GM04504 (cell line): ENCODE results near the gene CIPC.

Source experiments
- DNase-seq: peaks from one replicate; pipeline ENCODE4 v3.0.0-alpha.2; 2012; ENCODE audit warnings: low read depth

The CIPC gene

GRCh38 chr14:77102154-77102553 lies 4.1 kb downstream of the CIPC start:
- DNase-seq, result no peak

GRCh38 chr14:77103475-77103874 lies 5.4 kb downstream of the CIPC start:
- no peak for DNase-seq

- no peak for DNase-seq
These were observed 5.9 kb downstream of the CIPC start for GRCh38 chr14:77103951-77104350.

GRCh38 chr14:77104393-77104792 lies 6.3 kb downstream of the CIPC start:
- DNase-seq, result no peak

GRCh38 chr14:77105145-77105939 lies 7.3 kb downstream of the CIPC start:
- no peak for DNase-seq

- DNase-seq, result no peak
These were observed 8.6 kb downstream of the CIPC start for GRCh38 chr14:77106666-77107065.

- DNase-seq, result no peak
These were observed 9.2 kb downstream of the CIPC start for GRCh38 chr14:77107228-77107627.

GRCh38 chr14:77108753-77109152 lies 10.7 kb downstream of the CIPC start:
- no peak for DNase-seq

- DNase-seq, result no peak
These were observed 11.6 kb downstream of the CIPC start for GRCh38 chr14:77109656-77110055.

- no peak for DNase-seq
These were observed 12.2 kb downstream of the CIPC start for GRCh38 chr14:77110286-77110685.

GRCh38 chr14:77111021-77111420 lies 13.0 kb downstream of the CIPC start:
- DNase-seq, result no peak

GRCh38 chr14:77113644-77114043 lies 15.6 kb downstream of the CIPC start:
- no peak for DNase-seq

GRCh38 chr14:77114609-77115008 lies 16.6 kb downstream of the CIPC start:
- DNase-seq, result no peak

- no peak for DNase-seq
These were observed 18.2 kb downstream of the CIPC start for GRCh38 chr14:77116172-77116817.

GRCh38 chr14:77119851-77120250 lies 21.8 kb downstream of the CIPC start:
- DNase-seq, result no peak

GRCh38 chr14:77120771-77121743 lies 23.0 kb downstream of the CIPC start:
- DNase-seq, result no peak

- DNase-seq, result no peak
These were observed 24.6 kb downstream of the CIPC start for GRCh38 chr14:77122526-77123125.

GRCh38 chr14:77123381-77124325 lies 25.6 kb downstream of the CIPC start:
- no peak for DNase-seq

- DNase-seq, result no peak
These were observed 26.6 kb downstream of the CIPC start for GRCh38 chr14:77124345-77125280.

GRCh38 chr14:77125281-77125801 lies 27.3 kb downstream of the CIPC start:
- DNase-seq, result no peak
